Suprapubic skin (tissue), 3 donors: Measurements from ENCODE around the gene CCNB3.
"Not testable (repeated sequence)": the region's sequence is repeated elsewhere in the genome, so short reads cannot be mapped to it uniquely, and the experiment has no call there.

Source experiments
- CTCF ChIP-seq, 2 donors: fragments of 200-600 bp in 1 of 2; fragments of 450-650 bp in 1 of 2; sonication (generic) in 1 of 2; IDR thresholded peaks; one replicate each; pipeline ENCODE4 v1.5.1; 2016 to 2019; ENCODE audit warnings: antibody characterized with exemption in 2 of 2, mild to moderate bottlenecking in 1 of 2, moderate library complexity in 1 of 2
- POLR2A ChIP-seq, 2 donors: fragments of 450-650 bp; IDR thresholded peaks; one replicate each; pipeline ENCODE4 v1.6.1; 2017; ENCODE audit warnings: antibody characterized with exemption in 2 of 2, mild to moderate bottlenecking in 2 of 2, moderate library complexity in 2 of 2

GRCh38 chrX:50332668-50333067 is 128.1 kb downstream of the CCNB3 start:
- TF ChIP-seq CTCF, POLR2A (IDR thresholded peaks at IDR 0.05): not testable (repeated sequence)
